K562 (cell line): ENCODE data around the gene LRCH1. TPM values are rescaled to one million over a fixed set of nuclear protein-coding genes. Genes with fewer than 3 reads are reported as not detected.

Source experiments
- HNRNPK ChIP-seq: fragments of 200-400 bp; formaldehyde crosslinking; IDR thresholded peaks from one replicate; pipeline ENCODE4 v1.6.1; 2018; ENCODE audit warnings: mild to moderate bottlenecking, low read depth, low read length; ENCODE audit not compliant: poor library complexity, severe bottlenecking
- TSHZ1 ChIP-seq: fragments of 250-450 bp; sonication (Bioruptor Pico); IDR thresholded peaks from 2 replicates; pipeline ENCODE4 v1.4.0; 2020; ENCODE audit warnings: mild to moderate bottlenecking, moderate library complexity
- polyA plus RNA-seq, 8 experiments: library from polyadenylated mRNA; depleted of rRNA in 4 of 8; stranded (reverse) in 5 of 8; unstranded in 3 of 8; fragments of >200 nt; fragmentation: Nextera tagmentation in 2 of 8; fragmentation: Illumina TruSeq in 1 of 8; extraction: Ambion mirVana in 2 of 8; extraction: Trizol in 1 of 8; gene quantifications; 2 replicates each; pipeline versions ENCODE4 v1.2.1 to v1.2.3, GENCODE V29; 2011 to 2014; ENCODE audit warnings: inconsistent platforms in 1 of 8, missing spikeins in 1 of 8
- total RNA-seq, 7 experiments: library from RNA; depleted of rRNA in 6 of 7; stranded (reverse); fragments of >200 nt in 6 of 7; fragmentation: Illumina TruSeq in 2 of 7; extraction: Trizol in 2 of 7; gene quantifications; 2 replicates each; pipeline versions ENCODE4 v1.2.1 to v1.2.3, GENCODE V29; 2011 to 2021; ENCODE audit warnings: low replicate concordance in 1 of 7
- TF ChIP-seq, protein P1 (sequence below): fragments of 250-450 bp; sonication (Bioruptor Pico); IDR thresholded peaks from 2 replicates; pipeline ENCODE4 v1.5.0; 2021; ENCODE audit warnings: mild to moderate bottlenecking, borderline replicate concordance

The LRCH1 gene
- total and polyA plus RNA-seq, 9 of the 15 experiments (the other 6 are each of a cell fraction or from before 2014, with no cell fraction given), result 1.1 to 6.8 (median 3.7) TPM

- TF ChIP-seq TSHZ1 (CRISPR knock-in tag), result no peak
- TF ChIP-seq, protein P1, sequence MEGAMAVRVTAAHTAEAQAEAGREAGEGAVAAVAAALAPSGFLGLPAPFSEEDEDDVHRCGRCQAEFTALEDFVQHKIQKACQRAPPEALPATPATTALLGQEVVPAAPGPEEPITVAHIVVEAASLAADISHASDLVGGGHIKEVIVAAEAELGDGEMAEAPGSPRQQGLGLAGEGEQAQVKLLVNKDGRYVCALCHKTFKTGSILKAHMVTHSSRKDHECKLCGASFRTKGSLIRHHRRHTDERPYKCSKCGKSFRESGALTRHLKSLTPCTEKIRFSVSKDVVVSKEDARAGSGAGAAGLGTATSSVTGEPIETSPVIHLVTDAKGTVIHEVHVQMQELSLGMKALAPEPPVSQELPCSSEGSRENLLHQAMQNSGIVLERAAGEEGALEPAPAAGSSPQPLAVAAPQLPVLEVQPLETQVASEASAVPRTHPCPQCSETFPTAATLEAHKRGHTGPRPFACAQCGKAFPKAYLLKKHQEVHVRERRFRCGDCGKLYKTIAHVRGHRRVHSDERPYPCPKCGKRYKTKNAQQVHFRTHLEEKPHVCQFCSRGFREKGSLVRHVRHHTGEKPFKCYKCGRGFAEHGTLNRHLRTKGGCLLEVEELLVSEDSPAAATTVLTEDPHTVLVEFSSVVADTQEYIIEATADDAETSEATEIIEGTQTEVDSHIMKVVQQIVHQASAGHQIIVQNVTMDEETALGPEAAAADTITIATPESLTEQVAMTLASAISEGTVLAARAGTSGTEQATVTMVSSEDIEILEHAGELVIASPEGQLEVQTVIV (CRISPR knock-in tag), result no peak
- TF ChIP-seq HNRNPK, result no peak
These were observed 115.3 kb downstream of the LRCH1 start (continued) for GRCh38 chr13:46668302-46668720.
